HepG2 (cell line): ENCODE data around the gene RSF1. TPM values are rescaled to one million over a fixed set of nuclear protein-coding genes. Genes with fewer than 3 reads are reported as not detected.

Source experiments
- ATAC-seq: fragments of 200-7000 bp; cut with Tn5 transposase; 3 replicates; pipeline ENCODE4 v1.9.1; 2020; ENCODE audit warnings: mild to moderate bottlenecking, moderate library complexity
- BruUV-seq: library from RNA; stranded (reverse); fragments of 400-500 nt; replicated peaks from 2 replicates; lab custom pipeline; 2021; lab: Mats Ljungman, UMichigan
- CTCF ChIA-PET: fragments of 300-600 bp; formaldehyde crosslinking; extraction: SDS; loops from one replicate; lab custom pipeline; 2021; ENCODE audit warnings: low total read pairs, inconsistent platforms, low intra/inter-chr PET ratio; lab: Yijun Ruan, JAX
- POLR2A ChIA-PET: fragments of 350-600 bp; sonication (Branson Sonifier 250); formaldehyde crosslinking; loops from one replicate; lab custom pipeline; 2020; ENCODE audit warnings: antibody characterized with exemption, inconsistent platforms; lab: Yijun Ruan, JAX
- DNase-seq: peaks from one replicate; pipeline ENCODE4 v3.0.0-alpha.2; 2015; ENCODE audit warnings: low spot score
- FAIRE-seq: peaks from 3 replicates; lab custom pipeline; 2011; peaks lifted over from hg19 to GRCh38; lab: Jason Lieb, UNC
- H2AFZ ChIP-seq: one replicate; pipeline ENCODE4 v1.6.1; 2011; ENCODE audit warnings: low read length, inconsistent platforms
- H3K27ac ChIP-seq: fragments of 300-600 bp; 3 replicates; pipeline ENCODE4 v1.8.0; 2011; ENCODE audit warnings: mixed run types, mild to moderate bottlenecking, mixed read lengths, low read length, inconsistent platforms; ENCODE audit not compliant: insufficient read depth; ENCODE audit errors: extremely low read length
- H3K27me3 ChIP-seq, 2 experiments: fragments of 200-600 bp in 1 of 2; 2 replicates in 1 of 2; 3 replicates in 1 of 2; pipeline versions ENCODE4 v1.6.0 to v1.8.0; 2011; ENCODE audit warnings: low read length in 2 of 2, mild to moderate bottlenecking in 2 of 2, moderate library complexity in 2 of 2, inconsistent platforms in 1 of 2; ENCODE audit not compliant: insufficient read depth in 2 of 2, control insufficient read depth in 1 of 2
- H3K36me3 ChIP-seq, 2 experiments: fragments of 200-600 bp in 1 of 2; replicated peaks in 1 of 2; 2 replicates in 1 of 2; 3 replicates in 1 of 2; pipeline versions ENCODE4 v1.5.1 to v1.8.0; 2011; ENCODE audit warnings: low read length in 2 of 2, inconsistent platforms in 1 of 2; ENCODE audit not compliant: insufficient read depth in 2 of 2, control insufficient read depth in 1 of 2
- H3K4me1 ChIP-seq: 2 replicates; pipeline ENCODE4 v1.5.1; 2012; ENCODE audit warnings: low read length, inconsistent platforms; ENCODE audit not compliant: insufficient read depth
- H3K4me2 ChIP-seq: 2 replicates; pipeline ENCODE4 v1.6.0; 2011; ENCODE audit warnings: low read depth, low read length, inconsistent platforms
- H3K4me3 ChIP-seq, 3 experiments: fragments of 200-600 bp in 1 of 3; sonication (generic), shearing (Covaris generic) in 1 of 3; replicated peaks in 1 of 3; 2 replicates each; pipeline ENCODE4 v1.5.1; 2011 to 2016; ENCODE audit warnings: low read length in 3 of 3, inconsistent platforms in 2 of 3, low read depth in 2 of 3, mild to moderate bottlenecking in 2 of 3, control low read depth in 1 of 3, mixed read lengths in 1 of 3; ENCODE audit not compliant: insufficient read depth in 1 of 3
- H3K79me2 ChIP-seq: one replicate; pipeline ENCODE4 v1.6.1; 2011; ENCODE audit warnings: low read length, inconsistent platforms; ENCODE audit not compliant: insufficient read depth
- H3K9ac ChIP-seq: 2 replicates; pipeline ENCODE4 v1.6.0; 2011; ENCODE audit warnings: mild to moderate bottlenecking, low read depth, low read length, inconsistent platforms; ENCODE audit not compliant: insufficient read depth
- H3K9me3 ChIP-seq: 2 replicates; pipeline ENCODE4 v1.5.1; 2012; ENCODE audit warnings: mild to moderate bottlenecking, low read length
- H4K20me1 ChIP-seq: 2 replicates; pipeline ENCODE4 v1.6.0; 2011; ENCODE audit warnings: inconsistent platforms, mild to moderate bottlenecking, low read length, moderate library complexity; ENCODE audit not compliant: insufficient read depth
- AGO2 ChIP-seq: fragments of 200-400 bp; formaldehyde crosslinking; optimal IDR thresholded peaks from 2 replicates; pipeline ENCODE3; 2017; ENCODE audit warnings: mild to moderate bottlenecking, low read depth, low read length, moderate library complexity
- CHCHD3 ChIP-seq: sonication (generic); formaldehyde crosslinking; IDR thresholded peaks from 2 replicates; pipeline ENCODE4 v1.8.0; 2022; ENCODE audit warnings: mild to moderate bottlenecking, missing genetic modification reagents, moderate library complexity
- GLI4 ChIP-seq: sonication (generic); formaldehyde crosslinking; IDR thresholded peaks from 2 replicates; pipeline ENCODE4 v1.5.1; 2020; ENCODE audit warnings: missing genetic modification reagents, mild to moderate bottlenecking, moderate library complexity, borderline replicate concordance
- HDAC6 ChIP-seq: fragments of 200-600 bp; sonication (generic); IDR thresholded peaks from 2 replicates; pipeline ENCODE4 v1.7.0; 2017; ENCODE audit warnings: mild to moderate bottlenecking, antibody characterized with exemption, low read length, low read depth
- IRF1 ChIP-seq: sonication (generic); formaldehyde crosslinking; IDR thresholded peaks from 2 replicates; pipeline ENCODE4 v1.4.0; 2020; ENCODE audit warnings: low read depth, mild to moderate bottlenecking, missing genetic modification reagents
- MATR3 ChIP-seq: sonication (generic); formaldehyde crosslinking; IDR thresholded peaks from 2 replicates; pipeline ENCODE4 v1.4.0; 2020; ENCODE audit warnings: missing genetic modification reagents
- MEIS1 ChIP-seq: sonication (generic); formaldehyde crosslinking; IDR thresholded peaks from 2 replicates; pipeline ENCODE4 v1.9.0; 2021; ENCODE audit warnings: mild to moderate bottlenecking, missing genetic modification reagents, moderate library complexity, borderline replicate concordance
- NFYC ChIP-seq: IDR thresholded peaks from 2 replicates; pipeline ENCODE4 v1.6.1; 2016; ENCODE audit warnings: missing genetic modification reagents, missing compliant biosample characterization
- RARA ChIP-seq: IDR thresholded peaks from 2 replicates; pipeline ENCODE4 v1.6.1; 2016; ENCODE audit warnings: missing genetic modification reagents, missing compliant biosample characterization
- SOX5 ChIP-seq: IDR thresholded peaks from 2 replicates; pipeline ENCODE4 v1.6.1; 2016; ENCODE audit warnings: borderline replicate concordance
- SSRP1 ChIP-seq: IDR thresholded peaks from 2 replicates; pipeline ENCODE4 v1.6.1; 2016; ENCODE audit warnings: control low read depth
- TAF1 ChIP-seq: sonication (generic); formaldehyde crosslinking; IDR thresholded peaks from 2 replicates; pipeline ENCODE4 v1.4.0; 2020; ENCODE audit warnings: missing genetic modification reagents
- YEATS2 ChIP-seq: sonication (generic); formaldehyde crosslinking; IDR thresholded peaks from 2 replicates; pipeline ENCODE4 v1.4.0; 2020; ENCODE audit warnings: missing genetic modification reagents, borderline replicate concordance
- ZBTB49 ChIP-seq: sonication (generic); formaldehyde crosslinking; IDR thresholded peaks from 2 replicates; pipeline ENCODE4 v1.4.0; 2020; ENCODE audit warnings: missing genetic modification reagents, borderline replicate concordance
- ZNF317 ChIP-seq: sonication (generic); formaldehyde crosslinking; IDR thresholded peaks from 2 replicates; pipeline ENCODE4 v1.5.0; 2020; ENCODE audit warnings: mild to moderate bottlenecking, missing genetic modification reagents
- ZNF33A ChIP-seq: sonication (generic); formaldehyde crosslinking; IDR thresholded peaks from 2 replicates; pipeline ENCODE4 v1.5.1; 2020; ENCODE audit warnings: missing genetic modification reagents, mild to moderate bottlenecking, moderate library complexity, borderline replicate concordance
- ZNF567 ChIP-seq: sonication (generic); formaldehyde crosslinking; IDR thresholded peaks from 2 replicates; pipeline ENCODE4 v1.8.1; 2023; ENCODE audit warnings: mild to moderate bottlenecking, missing genetic modification reagents, borderline replicate concordance
- ZNF614 ChIP-seq: IDR thresholded peaks from 2 replicates; pipeline ENCODE4 v1.6.1; 2018; ENCODE audit warnings: missing biosample characterization, missing genetic modification reagents, inconsistent platforms, borderline replicate concordance
- ZNF737 ChIP-seq: sonication (generic); formaldehyde crosslinking; IDR thresholded peaks from 2 replicates; pipeline ENCODE4 v1.5.0; 2020; ENCODE audit warnings: missing genetic modification reagents, mild to moderate bottlenecking, borderline replicate concordance
- ZNF816 ChIP-seq: sonication (generic); formaldehyde crosslinking; IDR thresholded peaks from 2 replicates; pipeline ENCODE4 v1.8.0; 2022; ENCODE audit warnings: missing genetic modification reagents, mild to moderate bottlenecking, borderline replicate concordance
- WGBS: methylation state at CpG from one replicate; pipeline ENCODE4 v1.1.6; 2017; ENCODE audit warnings: low lambda C conversion rate; 5-methylcytosine and 5-hydroxymethylcytosine counted together
- in situ Hi-C: cut with HindIII; loops from 2 replicates; pipeline ENCODE4 v1.10.0; 2017; ENCODE audit warnings: low pct_unique_long_range_greater_than_20kb; ENCODE audit not compliant: extremely low pct_ligation_motif_present
- intact Hi-C: fragments of 100-400 bp; cut with micrococcal nuclease; formaldehyde crosslinking; loops from one replicate; pipeline ENCODE4 v1.10.0; 2022; ENCODE audit not compliant: unreplicated experiment
- polyA plus RNA-seq, 8 experiments: library from polyadenylated mRNA; depleted of rRNA in 3 of 8; stranded (reverse) in 7 of 8; unstranded in 1 of 8; fragments of >200 nt; fragmentation: Illumina TruSeq in 4 of 8; extraction: Trizol in 4 of 8; gene quantifications; 2 replicates each; pipeline versions ENCODE4 v1.2.1 to v1.2.3, GENCODE V29; 2011 to 2016; ENCODE audit warnings: low read depth in 4 of 8, missing spikeins in 1 of 8, mixed read lengths in 1 of 8; ENCODE audit not compliant: insufficient read depth in 1 of 8
- total RNA-seq, 5 experiments: library from RNA; depleted of rRNA; stranded (reverse); fragments of >200 nt; fragmentation: Illumina TruSeq; extraction: Trizol; gene quantifications; 2 replicates each; pipeline ENCODE4 v1.2.3, GENCODE V29; 2016; ENCODE audit warnings: low read depth in 1 of 5
- TF ChIP-seq, protein P1 (sequence below): sonication (generic); IDR thresholded peaks from 2 replicates; pipeline ENCODE4 v1.6.1; 2016; ENCODE audit warnings: low read depth, borderline replicate concordance

The RSF1 gene
- total and polyA plus RNA-seq, 2 of the 13 experiments (the other 11 are each of a cell fraction or from before 2014, with no cell fraction given) = 15.5 to 33.1 TPM

DNA sequence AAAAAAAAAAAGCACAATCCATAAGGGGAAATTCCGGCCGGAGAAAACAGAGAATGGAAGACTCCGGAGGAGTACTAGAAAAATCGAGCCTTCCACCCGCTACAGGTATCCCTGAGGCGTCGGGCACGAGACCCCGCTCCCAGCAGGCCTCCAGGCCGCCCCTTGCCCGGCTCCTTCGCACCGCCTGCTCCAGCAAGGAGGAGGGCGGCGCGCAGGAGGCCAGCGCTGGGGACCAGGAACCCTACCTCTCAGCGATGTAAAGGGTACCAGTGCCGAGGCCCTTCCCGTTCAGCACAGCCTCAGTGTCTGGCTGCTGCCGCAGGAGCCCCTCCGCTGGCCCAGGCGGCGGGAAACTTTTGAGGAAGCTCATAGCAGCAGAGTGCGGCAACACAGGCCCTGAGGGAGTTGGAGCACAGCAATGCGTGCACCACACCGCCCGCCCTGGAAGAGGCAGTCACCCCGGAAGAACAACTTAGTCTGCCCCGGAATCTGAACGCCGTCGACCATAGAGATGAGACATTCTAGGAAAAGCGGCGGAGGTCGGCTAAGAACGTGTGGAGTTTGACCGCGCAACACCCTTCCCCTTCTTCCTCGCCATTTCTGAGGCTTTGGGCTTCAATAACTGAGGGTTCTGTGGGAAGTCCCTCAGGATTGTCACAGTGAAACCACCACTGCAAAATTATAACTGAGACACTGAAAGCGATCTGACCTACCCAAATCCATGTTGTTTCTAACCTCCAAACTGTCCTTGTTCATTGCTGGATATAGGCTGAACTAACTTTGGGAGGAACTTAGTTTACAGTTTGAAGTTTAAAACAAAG lies 183.0 kb downstream of the RSF1 start, which contains the start of gene CLNS1A:
Gene CLNS1A (minus strand): TSS at position 450 of the 821 bp plus-strand sequence. CDS start 80 bp downstream, at position 370.
- peak; percentile 73 for FAIRE-seq
- no TSS peak for BruUV-seq
- CTCF ChIA-PET = no interaction called here
- TF ChIP-seq TAF1 (CRISPR knock-in tag) (peak; percentile 96), ZNF33A (CRISPR knock-in tag) (no peak), MATR3 (no peak), HDAC6 (no peak), ZNF737 (no peak), ZNF614 (CRISPR knock-in tag) (peak; percentile 75; the same call in 1 of the 2 replicates), MEIS1 (CRISPR knock-in tag) (peak; percentile 80; the same call in 1 of the 2 replicates), ZNF816 (CRISPR knock-in tag) (peak; percentile 51; the same call in 1 of the 2 replicates), SSRP1 (CRISPR knock-in tag) (no peak), IRF1 (no peak), SOX5 (CRISPR knock-in tag) (peak; percentile 75), AGO2 (peak; percentile 69), ZNF567 (CRISPR knock-in tag) (0 out of 2 replicates have a peak, but pooled peaks have one; percentile 73), ZNF317 (CRISPR knock-in tag) (no peak), GLI4 (CRISPR knock-in tag) (peak; percentile 91; the same call in 1 of the 2 replicates), CHCHD3 (CRISPR knock-in tag) (no peak), NFYC (CRISPR knock-in tag) (peak; percentile 54), RARA (peak; percentile 44; the same call in 1 of the 2 replicates), ZBTB49 (CRISPR knock-in tag) (no peak), YEATS2 (CRISPR knock-in tag) (peak; percentile 95)
- TF ChIP-seq, protein P1, sequence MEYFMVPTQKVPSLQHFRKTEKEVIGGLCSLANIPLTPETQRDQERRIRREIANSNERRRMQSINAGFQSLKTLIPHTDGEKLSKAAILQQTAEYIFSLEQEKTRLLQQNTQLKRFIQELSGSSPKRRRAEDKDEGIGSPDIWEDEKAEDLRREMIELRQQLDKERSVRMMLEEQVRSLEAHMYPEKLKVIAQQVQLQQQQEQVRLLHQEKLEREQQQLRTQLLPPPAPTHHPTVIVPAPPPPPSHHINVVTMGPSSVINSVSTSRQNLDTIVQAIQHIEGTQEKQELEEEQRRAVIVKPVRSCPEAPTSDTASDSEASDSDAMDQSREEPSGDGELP = no peak

More for the DNA sequence above, 183.0 kb downstream of the RSF1 start, which contains the start of gene CLNS1A:
- H3K79me2 ChIP-seq = peaks cover 41% of the 10 kb centered on the region
- DNase-seq (peak; percentile 87), ATAC-seq (peak; percentile 99)
- peaks cover 17% of the 10 kb centered on the region for H3K9me3 ChIP-seq
- H3K4me2 ChIP-seq = peak within 1 kb of the TSS; percentile 80
- no peaks in the 10 kb centered on the region for H3K36me3 ChIP-seq
- H3K4me3 ChIP-seq = peak within 1 kb of the TSS; percentile 82 to 90 (median 88)
- peaks cover 54% of the 10 kb centered on the region for H3K4me1 ChIP-seq
- POLR2A ChIA-PET = interaction anchor here (0.8 to 1.7 kb wide), 7 partner anchors 10 to 357 kb away, joined by 3 to 8 read pairs (median 3); partner anchors contain the start of genes AQP11 and INTS4
- H4K20me1 ChIP-seq = no peaks in the 10 kb centered on the region; the same call in 1 of the 2 replicates
- H2AFZ ChIP-seq = peak within 1 kb of the TSS; percentile 47
- peak within 1 kb of the TSS; percentile 90 for H3K9ac ChIP-seq
- intact Hi-C loops = no loop called here
- in situ Hi-C loops = no loop called here
- 1% methylated on average over 17 of the region's 41 CpGs for WGBS
- H3K27ac ChIP-seq = peak within 1 kb of the TSS; percentile 85
- H3K27me3 ChIP-seq = no peaks in the 10 kb centered on the region
